DMS53 treated with DMSO at 0.1 percent for 48 hours (cell line): Measurements from ENCODE around the gene GNAS-AS1.

ENCODE experiments used
- DNase-seq: peaks from one replicate; lab custom pipeline; 2025; ENCODE audit not compliant: unreplicated experiment; lab: John Stamatoyannopoulos, UW

The GNAS-AS1 gene

GRCh38 chr20:58787211-58788005 lies 63.3 kb downstream of the GNAS-AS1 start:
- DNase-seq = no peak

GRCh38 chr20:58784321-58785074 lies 66.2 kb downstream of the GNAS-AS1 start:
- no peak for DNase-seq

GRCh38 chr20:58783511-58784011 lies 67.1 kb downstream of the GNAS-AS1 start:
- DNase-seq = no peak

GRCh38 chr20:58781138-58781537 lies 69.6 kb downstream of the GNAS-AS1 start:
- DNase-seq = no peak

GRCh38 chr20:58778760-58779159 lies 71.9 kb downstream of the GNAS-AS1 start:
- no peak for DNase-seq

- no peak for DNase-seq
Observed at GRCh38 chr20:58777657-58778056, 73.0 kb downstream of the GNAS-AS1 start.

GRCh38 chr20:58776109-58776508 lies 74.6 kb downstream of the GNAS-AS1 start:
- DNase-seq = no peak

- no peak for DNase-seq
Observed at GRCh38 chr20:58775371-58775770, 75.3 kb downstream of the GNAS-AS1 start.

- no peak for DNase-seq
Observed at GRCh38 chr20:58774667-58775263, 75.9 kb downstream of the GNAS-AS1 start.

GRCh38 chr20:58774214-58774613 lies 76.5 kb downstream of the GNAS-AS1 start:
- no peak for DNase-seq

GRCh38 chr20:58772786-58773185 lies 77.9 kb downstream of the GNAS-AS1 start:
- DNase-seq = no peak
